ENCODE data around the gene VWA8. TPM values are rescaled to one million over a fixed set of nuclear protein-coding genes. Genes with fewer than 3 reads are reported as not detected.

Gene VWA8
- total RNA-seq, 4 donors from 2014 or later = 12.0 to 34.0 (median 16.6) TPM

GRCh38 chr13:41820581-41821237 lies 140.2 kb downstream of the VWA8 start:
- Histone ChIP-seq H3K27me3 (no peaks in the 10 kb centered on the region), H3K36me3 (peaks cover 12% of the 10 kb centered on the region), H3K4me3 (no peak overlapping the region), H3K4me1 (no peaks in the 10 kb centered on the region), H3K9me3 (no peaks in the 10 kb centered on the region), H3K27ac (no peak overlapping the region)
- no peak for DNase-seq (ENCODE audit: low spot score in 2 of 2)
- TF ChIP-seq POLR2A (IDR thresholded peaks at IDR 0.05) = no peak
- TF ChIP-seq POLR2AphosphoS5 (IDR thresholded peaks at IDR 0.05) = no peak
- no peak for TF ChIP-seq EP300 (IDR thresholded peaks at IDR 0.05)
- TF ChIP-seq CTCF (IDR thresholded peaks at IDR 0.05) = no peak
- 87% methylated on average over 1 of the region's 1 CpG for WGBS

- Histone ChIP-seq H3K27ac (no peak overlapping the region), H3K4me1 (no peaks in the 10 kb centered on the region), H3K36me3 (peaks cover 27% of the 10 kb centered on the region), H3K9me3 (no peaks in the 10 kb centered on the region), H3K4me3 (no peak overlapping the region), H3K27me3 (no peaks in the 10 kb centered on the region)
- no peak for DNase-seq (ENCODE audit: low spot score in 2 of 2)
- TF ChIP-seq CTCF (IDR thresholded peaks at IDR 0.05) (no peak), POLR2A (IDR thresholded peaks at IDR 0.05) (no peak), POLR2AphosphoS5 (IDR thresholded peaks at IDR 0.05) (no peak), EP300 (IDR thresholded peaks at IDR 0.05) (no peak)
- WGBS = 98% methylated on average over 3 of the region's 3 CpGs
Measured at GRCh38 chr13:41816057-41816456, 144.9 kb downstream of the VWA8 start.

GRCh38 chr13:41813426-41813825 lies 147.5 kb downstream of the VWA8 start:
- TF ChIP-seq EP300 (IDR thresholded peaks at IDR 0.05) (no peak), POLR2AphosphoS5 (IDR thresholded peaks at IDR 0.05) (no peak)
- Histone ChIP-seq H3K36me3 (peaks cover 27% of the 10 kb centered on the region), H3K9me3 (no peaks in the 10 kb centered on the region), H3K4me1 (no peaks in the 10 kb centered on the region), H3K4me3 (no peak overlapping the region), H3K27ac (no peak overlapping the region), H3K27me3 (no peaks in the 10 kb centered on the region)
- DNase-seq (ENCODE audit: low spot score in 2 of 2) = no peak

GRCh38 chr13:41812851-41813250 lies 148.1 kb downstream of the VWA8 start:
- Histone ChIP-seq H3K27ac (no peak overlapping the region), H3K4me1 (no peaks in the 10 kb centered on the region), H3K36me3 (peaks cover 25% of the 10 kb centered on the region), H3K27me3 (no peaks in the 10 kb centered on the region), H3K4me3 (no peak overlapping the region), H3K9me3 (no peaks in the 10 kb centered on the region)
- DNase-seq (ENCODE audit: low spot score in 2 of 2) = no peak
- WGBS = 92% methylated on average over 2 of the region's 2 CpGs
- no peak for TF ChIP-seq EP300 (IDR thresholded peaks at IDR 0.05)
- TF ChIP-seq CTCF (IDR thresholded peaks at IDR 0.05) = no peak
- no peak for TF ChIP-seq POLR2AphosphoS5 (IDR thresholded peaks at IDR 0.05)
- TF ChIP-seq POLR2A (IDR thresholded peaks at IDR 0.05) = no peak

GRCh38 chr13:41812237-41812636 lies 148.7 kb downstream of the VWA8 start:
- 91% methylated on average over 1 of the region's 1 CpG for WGBS

More at GRCh38 chr13:41812237-41812636, 148.7 kb downstream of the VWA8 start:
- Histone ChIP-seq H3K4me3 (no peak overlapping the region), H3K4me1 (no peaks in the 10 kb centered on the region), H3K27me3 (no peaks in the 10 kb centered on the region), H3K9me3 (no peaks in the 10 kb centered on the region), H3K27ac (no peak overlapping the region), H3K36me3 (peaks cover 30% of the 10 kb centered on the region)
- TF ChIP-seq POLR2A (IDR thresholded peaks at IDR 0.05) (no peak), EP300 (IDR thresholded peaks at IDR 0.05) (no peak), CTCF (IDR thresholded peaks at IDR 0.05) (no peak)
- no peak for DNase-seq (ENCODE audit: low spot score in 2 of 2)
